SK-N-SH (cell line): Measurements from ENCODE around the gene ROR2.

Experiments used
- CTCF ChIP-seq: fragments of 200-600 bp; sonication (generic); IDR thresholded peaks from 2 replicates; pipeline ENCODE4 v1.6.1; 2017; ENCODE audit warnings: antibody characterized with exemption, mild to moderate bottlenecking, moderate library complexity
- NFIC ChIP-seq: IDR thresholded peaks from 2 replicates; pipeline ENCODE4 v1.4.0; 2012; ENCODE audit warnings: borderline replicate concordance
- SMC3 ChIP-seq: IDR thresholded peaks from 2 replicates; pipeline ENCODE4 v1.6.1; 2012; ENCODE audit warnings: low read depth, low read length, improper control_type of control experiment

GRCh38 chr9:91625331-91625730 is 324.7 kb downstream of the ROR2 start:
- TF ChIP-seq CTCF = no peak
- no peak for TF ChIP-seq SMC3
- TF ChIP-seq NFIC = no peak
